Measurements from ENCODE around the gene SLC26A8.

DNA sequence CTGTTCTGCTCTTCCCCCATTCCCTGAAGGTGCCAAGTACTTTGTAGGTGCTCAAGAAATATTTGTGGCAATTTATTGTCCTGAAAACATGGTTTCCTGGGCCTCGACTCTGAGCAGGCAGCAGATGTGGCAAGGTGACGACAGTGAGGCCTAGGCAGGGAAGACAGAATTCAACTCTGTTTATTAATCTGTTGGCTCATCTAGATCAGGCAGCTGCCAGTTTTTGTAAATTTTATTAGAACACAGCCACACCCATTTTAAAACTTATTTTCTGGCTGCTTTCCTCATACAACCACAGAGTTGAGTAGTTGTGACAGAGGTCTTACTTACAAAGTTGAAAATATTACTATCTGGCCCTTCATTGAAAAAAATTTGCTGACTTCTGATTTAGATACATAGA, 27.7 kb upstream of the SLC26A8 start:
- TF ChIP-seq EZH2 (IDR thresholded peaks at IDR 0.05), result no peak
- no peak for TF ChIP-seq YY1 (IDR thresholded peaks at IDR 0.05; ENCODE audit: extremely low read depth, insufficient replicate concordance, low read depth, low read length)
- TF ChIP-seq RAD21 (IDR thresholded peaks at IDR 0.05; ENCODE audit: low read depth), result no peak
- no peak for TF ChIP-seq POLR2A (IDR thresholded peaks at IDR 0.05; ENCODE audit: borderline replicate concordance, extremely low read depth, insufficient read depth, insufficient read length)
- TF ChIP-seq JUND (IDR thresholded peaks at IDR 0.05), result no peak
- TF ChIP-seq CTCF (IDR thresholded peaks at IDR 0.05 in 2 of 3, conservative IDR thresholded peaks at IDR 0.05 in 1 of 3; ENCODE audit: borderline replicate concordance in 1 of 3, insufficient read depth in 1 of 3, low read depth in 2 of 3, low read length in 2 of 3), result no peak
- TF ChIP-seq POLR2AphosphoS5 (IDR thresholded peaks at IDR 0.05; ENCODE audit: low read depth, low read length), result no peak
- no peak for TF ChIP-seq SRF (IDR thresholded peaks at IDR 0.05; ENCODE audit: low read depth)
- no peak for TF ChIP-seq EZH2phosphoT487 (IDR thresholded peaks at IDR 0.05; ENCODE audit: borderline replicate concordance)
- TF ChIP-seq REST (IDR thresholded peaks at IDR 0.05; ENCODE audit: low read depth), result no peak
- no peak for TF ChIP-seq SP1 (IDR thresholded peaks at IDR 0.05; ENCODE audit: low read depth)
- no peak for TF ChIP-seq CBX3 (IDR thresholded peaks at IDR 0.05; ENCODE audit: low read depth)

All from HCT116 (cell line).